Measurements from ENCODE around the gene C2orf49.

The C2orf49 gene

GRCh38 chr2:105362862-105363591 lies 25.7 kb downstream of the C2orf49 start:
- WGBS: 95% methylated on average over 15 of the region's 15 CpGs
- peaks cover 87% of the 10 kb centered on the region for H3K36me3 ChIP-seq (ENCODE audit: insufficient read depth, low read length)

GRCh38 chr2:105364436-105365139 lies 27.2 kb downstream of the C2orf49 start:
- WGBS: 95% methylated on average over 4 of the region's 5 CpGs
- Histone ChIP-seq H3K9ac (ENCODE audit: low read depth, low read length) (no peak overlapping the region), H3K4me1 (ENCODE audit: insufficient read depth, low read length) (no peaks in the 10 kb centered on the region), H3K36me3 (ENCODE audit: insufficient read depth, low read length) (peaks cover 84% of the 10 kb centered on the region), H3K4me3 (ENCODE audit: low read length) (no peak overlapping the region), H3K9me3 (ENCODE audit: insufficient read depth, low read depth, low read length) (no peaks in the 10 kb centered on the region), H3K27me3 (ENCODE audit: insufficient read depth, low read length) (no peaks in the 10 kb centered on the region), H3K27ac (ENCODE audit: low read depth, low read length) (no peak overlapping the region)

More at GRCh38 chr2:105362862-105363591, 25.7 kb downstream of the C2orf49 start:
- no peaks in the 10 kb centered on the region for H3K9me3 ChIP-seq (ENCODE audit: insufficient read depth, low read depth, low read length)
- H3K27ac ChIP-seq (ENCODE audit: low read depth, low read length): no peak overlapping the region
- no peak overlapping the region; the same call in 1 of the 2 replicates for H3K9ac ChIP-seq (ENCODE audit: low read depth, low read length)
- H3K4me1 ChIP-seq (ENCODE audit: insufficient read depth, low read length): no peaks in the 10 kb centered on the region
- H3K4me3 ChIP-seq (ENCODE audit: low read length): no peak overlapping the region
- H3K27me3 ChIP-seq (ENCODE audit: insufficient read depth, low read length): no peaks in the 10 kb centered on the region

DNA sequence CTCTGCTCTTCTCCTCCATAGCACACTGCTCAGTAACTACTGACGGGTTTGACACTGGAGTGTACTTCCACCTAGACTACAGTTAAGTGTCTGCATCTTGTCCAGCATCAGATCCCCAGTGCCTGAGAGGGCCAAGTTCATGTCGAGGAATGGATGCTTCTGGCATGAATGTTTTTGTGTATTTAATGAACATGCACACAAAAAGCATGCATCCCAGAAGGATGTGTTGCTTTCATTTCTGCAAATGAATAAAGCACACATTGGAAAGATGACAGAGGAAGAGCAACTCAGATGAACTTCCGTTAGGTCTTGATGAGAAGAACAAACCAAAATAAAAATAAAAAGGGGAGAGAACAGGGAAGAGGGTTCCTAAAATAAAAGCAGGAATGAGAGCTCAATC lies 27.9 kb downstream of the C2orf49 start:
- Histone ChIP-seq H3K9ac (ENCODE audit: low read depth, low read length) (no peak overlapping the region), H3K9me3 (ENCODE audit: insufficient read depth, low read depth, low read length) (no peaks in the 10 kb centered on the region), H3K27ac (ENCODE audit: low read depth, low read length) (no peak overlapping the region), H3K4me1 (ENCODE audit: insufficient read depth, low read length) (no peaks in the 10 kb centered on the region), H3K4me3 (ENCODE audit: low read length) (no peak overlapping the region), H3K27me3 (ENCODE audit: insufficient read depth, low read length) (no peaks in the 10 kb centered on the region), H3K36me3 (ENCODE audit: insufficient read depth, low read length) (peaks cover 81% of the 10 kb centered on the region)
- WGBS: 89% methylated on average over 3 of the region's 3 CpGs

DNA sequence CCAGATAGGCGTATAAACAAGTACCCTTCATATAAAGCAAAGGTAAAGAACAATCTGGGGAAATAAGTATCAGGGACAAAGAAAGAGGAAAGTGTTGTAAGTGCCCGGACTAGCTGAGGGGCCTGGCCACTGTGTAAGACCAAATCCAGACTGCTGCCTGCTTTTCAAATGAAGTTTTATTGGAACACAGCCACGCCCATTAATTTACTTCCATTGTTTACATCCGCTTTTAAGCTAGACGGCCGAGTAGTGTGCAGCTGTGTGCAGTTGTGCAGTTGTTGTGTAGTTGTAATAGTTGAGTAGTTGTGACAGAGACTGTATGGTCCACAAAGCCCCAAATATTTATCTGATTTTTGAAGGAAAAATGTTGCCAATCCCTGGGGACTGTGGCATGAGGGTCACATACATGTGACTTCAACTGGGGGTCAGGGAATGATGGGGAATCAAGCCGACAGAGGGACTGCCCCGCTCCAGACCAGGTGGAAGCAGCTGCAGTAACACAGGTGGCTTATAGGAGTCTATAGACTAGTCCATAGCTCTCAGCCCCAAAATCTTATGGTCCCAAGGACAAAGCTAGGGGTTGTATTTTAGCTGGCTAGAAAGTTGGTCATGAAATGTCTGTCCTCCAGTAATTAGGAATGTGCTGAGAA lies 31.5 kb downstream of the C2orf49 start:
- Histone ChIP-seq H3K9ac (ENCODE audit: low read depth, low read length) (no peak overlapping the region), H3K36me3 (ENCODE audit: insufficient read depth, low read length) (peaks cover 74% of the 10 kb centered on the region), H3K9me3 (ENCODE audit: insufficient read depth, low read depth, low read length) (no peaks in the 10 kb centered on the region), H3K27ac (ENCODE audit: low read depth, low read length) (no peak overlapping the region), H3K4me3 (ENCODE audit: low read length) (no peak overlapping the region), H3K27me3 (ENCODE audit: insufficient read depth, low read length) (no peaks in the 10 kb centered on the region), H3K4me1 (ENCODE audit: insufficient read depth, low read length) (no peaks in the 10 kb centered on the region)
- WGBS: 96% methylated on average over 8 of the region's 8 CpGs

- no peaks in the 10 kb centered on the region for H3K9me3 ChIP-seq (ENCODE audit: insufficient read depth, low read depth, low read length)
- no peaks in the 10 kb centered on the region for H3K4me1 ChIP-seq (ENCODE audit: insufficient read depth, low read length)
- WGBS: 70% methylated on average over 30 of the region's 30 CpGs
- H3K4me3 ChIP-seq (ENCODE audit: low read length): no peak overlapping the region
- no peak overlapping the region for H3K27ac ChIP-seq (ENCODE audit: low read depth, low read length)
- peaks cover 68% of the 10 kb centered on the region for H3K36me3 ChIP-seq (ENCODE audit: insufficient read depth, low read length)
- H3K27me3 ChIP-seq (ENCODE audit: insufficient read depth, low read length): no peaks in the 10 kb centered on the region
- no peak overlapping the region for H3K9ac ChIP-seq (ENCODE audit: low read depth, low read length)
Observed at GRCh38 chr2:105369777-105370690, 32.7 kb downstream of the C2orf49 start.

- no peak overlapping the region for H3K4me3 ChIP-seq (ENCODE audit: low read length)
- H3K36me3 ChIP-seq (ENCODE audit: insufficient read depth, low read length): peaks cover 63% of the 10 kb centered on the region
- H3K9ac ChIP-seq (ENCODE audit: low read depth, low read length): no peak overlapping the region
- no peak overlapping the region for H3K27ac ChIP-seq (ENCODE audit: low read depth, low read length)
- H3K4me1 ChIP-seq (ENCODE audit: insufficient read depth, low read length): no peaks in the 10 kb centered on the region
- WGBS: 92% methylated on average over 10 of the region's 10 CpGs
- no peaks in the 10 kb centered on the region for H3K27me3 ChIP-seq (ENCODE audit: insufficient read depth, low read length)
- H3K9me3 ChIP-seq (ENCODE audit: insufficient read depth, low read depth, low read length): no peaks in the 10 kb centered on the region
Observed at GRCh38 chr2:105371156-105371555, 33.8 kb downstream of the C2orf49 start.

DNA sequence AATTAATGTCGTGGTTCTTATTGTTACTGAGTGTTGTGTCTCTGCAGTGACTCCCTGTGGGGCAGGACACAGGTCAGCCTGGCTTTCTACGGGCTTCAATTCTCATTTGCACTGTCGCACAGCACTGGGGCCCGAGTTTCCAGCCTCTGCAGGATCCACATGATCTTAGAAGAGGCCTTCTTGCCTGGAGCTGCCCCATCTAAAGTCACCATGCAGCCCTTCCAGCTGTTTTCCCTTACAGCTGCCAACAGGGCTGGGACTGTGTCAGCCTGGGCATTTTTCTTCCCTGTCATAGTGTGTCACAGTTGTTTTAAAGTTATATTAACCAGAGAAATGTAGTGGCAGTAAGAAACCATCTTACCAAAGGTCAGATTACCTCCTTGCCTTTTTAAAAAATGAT lies 34.5 kb downstream of the C2orf49 start:
- 90% methylated on average over 4 of the region's 4 CpGs for WGBS
- Histone ChIP-seq H3K4me1 (ENCODE audit: insufficient read depth, low read length) (no peaks in the 10 kb centered on the region), H3K36me3 (ENCODE audit: insufficient read depth, low read length) (peaks cover 64% of the 10 kb centered on the region)

GRCh38 chr2:105373344-105373781 lies 36.0 kb downstream of the C2orf49 start:
- no peaks in the 10 kb centered on the region for H3K27me3 ChIP-seq (ENCODE audit: insufficient read depth, low read length)
- peaks cover 50% of the 10 kb centered on the region for H3K36me3 ChIP-seq (ENCODE audit: insufficient read depth, low read length)
- no peaks in the 10 kb centered on the region for H3K4me1 ChIP-seq (ENCODE audit: insufficient read depth, low read length)
- H3K9ac ChIP-seq (ENCODE audit: low read depth, low read length): no peak overlapping the region
- H3K27ac ChIP-seq (ENCODE audit: low read depth, low read length): no peak overlapping the region
- H3K4me3 ChIP-seq (ENCODE audit: low read length): no peak overlapping the region
- no peaks in the 10 kb centered on the region for H3K9me3 ChIP-seq (ENCODE audit: insufficient read depth, low read depth, low read length)
- whole genome bisulfite sequencing: 93% methylated on average over 9 of the region's 9 CpGs

More for the DNA sequence above, 34.5 kb downstream of the C2orf49 start:
- no peaks in the 10 kb centered on the region for H3K9me3 ChIP-seq (ENCODE audit: insufficient read depth, low read depth, low read length)
- no peak overlapping the region for H3K27ac ChIP-seq (ENCODE audit: low read depth, low read length)
- no peak overlapping the region for H3K4me3 ChIP-seq (ENCODE audit: low read length)
- H3K9ac ChIP-seq (ENCODE audit: low read depth, low read length): no peak overlapping the region
- no peaks in the 10 kb centered on the region for H3K27me3 ChIP-seq (ENCODE audit: insufficient read depth, low read length)

DNA sequence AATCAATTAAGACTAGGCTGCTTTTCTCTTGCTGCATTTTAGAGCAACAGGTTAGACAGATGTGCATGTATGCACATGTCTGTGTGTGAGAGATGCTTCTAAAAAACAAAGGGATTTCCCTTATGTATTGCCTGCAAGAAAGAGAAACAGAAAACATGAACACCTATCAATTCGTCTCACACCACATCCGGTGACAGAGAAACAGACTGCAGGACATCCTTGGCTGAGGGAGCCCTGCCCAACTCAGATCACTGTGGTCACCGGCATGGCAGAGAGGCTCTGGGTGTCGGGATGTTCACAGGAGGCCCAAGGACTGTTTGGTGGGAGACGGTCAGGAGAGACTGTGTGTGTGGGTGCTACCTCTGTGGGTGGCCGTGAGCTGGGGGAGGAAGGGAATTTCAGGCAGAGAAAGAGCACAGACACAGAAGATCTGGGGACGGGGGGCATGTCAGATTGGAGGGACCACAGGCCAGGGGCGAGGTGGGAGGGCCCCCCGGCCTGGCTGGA lies 36.6 kb downstream of the C2orf49 start:
- H3K4me3 ChIP-seq (ENCODE audit: low read length): no peak overlapping the region
- H3K27me3 ChIP-seq (ENCODE audit: insufficient read depth, low read length): no peaks in the 10 kb centered on the region
- no peak overlapping the region for H3K27ac ChIP-seq (ENCODE audit: low read depth, low read length)
- H3K9me3 ChIP-seq (ENCODE audit: insufficient read depth, low read depth, low read length): no peaks in the 10 kb centered on the region
- H3K4me1 ChIP-seq (ENCODE audit: insufficient read depth, low read length): no peaks in the 10 kb centered on the region
- WGBS: 95% methylated on average over 9 of the region's 9 CpGs
- H3K36me3 ChIP-seq (ENCODE audit: insufficient read depth, low read length): peaks cover 45% of the 10 kb centered on the region
- H3K9ac ChIP-seq (ENCODE audit: low read depth, low read length): no peak overlapping the region

GRCh38 chr2:105375001-105375561 lies 37.7 kb downstream of the C2orf49 start:
- H3K4me3 ChIP-seq (ENCODE audit: low read length): no peak overlapping the region
- no peaks in the 10 kb centered on the region for H3K4me1 ChIP-seq (ENCODE audit: insufficient read depth, low read length)
- H3K9ac ChIP-seq (ENCODE audit: low read depth, low read length): no peak overlapping the region
- no peak overlapping the region for H3K27ac ChIP-seq (ENCODE audit: low read depth, low read length)
- WGBS: 93% methylated on average over 15 of the region's 15 CpGs
- no peaks in the 10 kb centered on the region for H3K27me3 ChIP-seq (ENCODE audit: insufficient read depth, low read length)
- no peaks in the 10 kb centered on the region for H3K9me3 ChIP-seq (ENCODE audit: insufficient read depth, low read depth, low read length)
- peaks cover 43% of the 10 kb centered on the region for H3K36me3 ChIP-seq (ENCODE audit: insufficient read depth, low read length)
